Thyroid gland (tissue), 4 donors: ENCODE results near the gene PITPNC1. TPM values are rescaled to one million over a fixed set of nuclear protein-coding genes. Genes with fewer than 3 reads are reported as not detected.

Experiments used
- DNase-seq, 2 donors: peaks; one replicate each; pipeline ENCODE4 v3.0.0-alpha.2; 2019
- H3K27ac ChIP-seq, 3 donors: fragments of 200-600 bp; sonication (generic); 1 replicate in 2 of 3; 2 replicates in 1 of 3; pipeline ENCODE4 v1.5.1; 2016 to 2019; ENCODE audit warnings: mild to moderate bottlenecking in 1 of 3, moderate library complexity in 1 of 3
- H3K27me3 ChIP-seq: fragments of 200-600 bp; sonication (generic); one replicate; pipeline ENCODE4 v1.5.1; 2019
- H3K36me3 ChIP-seq, 2 donors: fragments of 200-600 bp; sonication (generic); one replicate each; pipeline ENCODE4 v1.5.1; 2016 to 2019
- H3K4me1 ChIP-seq, 2 donors: fragments of 200-600 bp; sonication (generic); one replicate each; pipeline ENCODE4 v1.5.1; 2017 to 2019
- H3K4me3 ChIP-seq, 3 donors: fragments of 200-600 bp; sonication (generic); replicated peaks in 1 of 3; 1 replicate in 2 of 3; 2 replicates in 1 of 3; pipeline ENCODE4 v1.5.1; 2016; ENCODE audit warnings: mild to moderate bottlenecking in 1 of 3
- H3K9me3 ChIP-seq: fragments of 200-600 bp; sonication (generic); one replicate; pipeline ENCODE4 v1.5.1; 2017
- POLR2A ChIP-seq, 2 donors: fragments of 450-650 bp; IDR thresholded peaks; one replicate each; pipeline ENCODE4 v1.6.1; 2017; ENCODE audit warnings: antibody characterized with exemption in 2 of 2, mild to moderate bottlenecking in 2 of 2, moderate library complexity in 1 of 2
- WGBS, 2 donors: methylation state at CpG; one replicate each; pipeline ENCODE4 v1.1.5; 2017; 5-methylcytosine and 5-hydroxymethylcytosine counted together
- intact Hi-C: fragments of 100-400 bp; cut with DNase I; formaldehyde crosslinking; loops from one replicate; pipeline ENCODE4 v1.15.1; 2023
- total RNA-seq, 4 donors: library from RNA; depleted of rRNA; stranded (reverse); fragments of >200 nt; gene quantifications; one replicate each; pipeline ENCODE4 v1.2.3, GENCODE V29; 2016
- TF ChIP-seq, protein P1 (sequence below), 6 experiments: fragments of 200-600 bp in 3 of 6; fragments of 450-650 bp in 3 of 6; sonication (generic) in 3 of 6; IDR thresholded peaks; one replicate each; pipeline ENCODE4 v1.5.1; 2016 to 2019; ENCODE audit warnings: antibody characterized with exemption in 6 of 6, mild to moderate bottlenecking in 2 of 6, inconsistent platforms in 1 of 6, moderate library complexity in 1 of 6

PITPNC1 gene
- total RNA-seq, 4 donors from 2014 or later = 3.6 to 14.2 (median 7.3) TPM

DNA sequence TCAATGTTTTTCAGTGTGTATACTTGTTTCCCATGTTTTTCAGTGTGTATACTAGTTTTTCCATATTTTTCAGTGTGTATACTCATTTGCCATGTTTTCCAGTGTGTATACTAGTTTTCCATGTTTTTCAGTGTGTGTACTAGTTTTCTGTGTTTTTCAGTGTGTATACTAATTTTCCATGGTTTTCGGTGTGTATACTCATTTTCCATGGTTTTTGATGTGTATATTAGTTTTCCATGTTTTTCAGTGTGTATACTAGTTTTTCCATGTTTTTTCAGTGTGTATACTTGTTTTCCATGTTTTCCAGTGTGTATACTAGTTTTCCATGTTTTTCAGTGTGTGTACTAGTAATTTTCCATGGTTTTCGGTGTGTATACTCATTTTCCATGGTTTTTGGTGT lies 188.0 kb downstream of the PITPNC1 start:
- H3K9me3 ChIP-seq = no peaks in the 10 kb centered on the region
- H3K36me3 ChIP-seq = no peaks in the 10 kb centered on the region
- H3K4me3 ChIP-seq = no peak overlapping the region
- no peak for TF ChIP-seq POLR2A (IDR thresholded peaks at IDR 0.05)
- TF ChIP-seq, protein P1, sequence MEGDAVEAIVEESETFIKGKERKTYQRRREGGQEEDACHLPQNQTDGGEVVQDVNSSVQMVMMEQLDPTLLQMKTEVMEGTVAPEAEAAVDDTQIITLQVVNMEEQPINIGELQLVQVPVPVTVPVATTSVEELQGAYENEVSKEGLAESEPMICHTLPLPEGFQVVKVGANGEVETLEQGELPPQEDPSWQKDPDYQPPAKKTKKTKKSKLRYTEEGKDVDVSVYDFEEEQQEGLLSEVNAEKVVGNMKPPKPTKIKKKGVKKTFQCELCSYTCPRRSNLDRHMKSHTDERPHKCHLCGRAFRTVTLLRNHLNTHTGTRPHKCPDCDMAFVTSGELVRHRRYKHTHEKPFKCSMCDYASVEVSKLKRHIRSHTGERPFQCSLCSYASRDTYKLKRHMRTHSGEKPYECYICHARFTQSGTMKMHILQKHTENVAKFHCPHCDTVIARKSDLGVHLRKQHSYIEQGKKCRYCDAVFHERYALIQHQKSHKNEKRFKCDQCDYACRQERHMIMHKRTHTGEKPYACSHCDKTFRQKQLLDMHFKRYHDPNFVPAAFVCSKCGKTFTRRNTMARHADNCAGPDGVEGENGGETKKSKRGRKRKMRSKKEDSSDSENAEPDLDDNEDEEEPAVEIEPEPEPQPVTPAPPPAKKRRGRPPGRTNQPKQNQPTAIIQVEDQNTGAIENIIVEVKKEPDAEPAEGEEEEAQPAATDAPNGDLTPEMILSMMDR (IDR thresholded peaks at IDR 0.05) = no peak
- intact Hi-C loops = no loop called here
- no peak for DNase-seq
- no peak overlapping the region for H3K27ac ChIP-seq
- no peaks in the 10 kb centered on the region for H3K27me3 ChIP-seq
- no peaks in the 10 kb centered on the region for H3K4me1 ChIP-seq
- 92 to 99% methylated on average over 2 of the region's 2 CpGs for WGBS, 2 donors

DNA sequence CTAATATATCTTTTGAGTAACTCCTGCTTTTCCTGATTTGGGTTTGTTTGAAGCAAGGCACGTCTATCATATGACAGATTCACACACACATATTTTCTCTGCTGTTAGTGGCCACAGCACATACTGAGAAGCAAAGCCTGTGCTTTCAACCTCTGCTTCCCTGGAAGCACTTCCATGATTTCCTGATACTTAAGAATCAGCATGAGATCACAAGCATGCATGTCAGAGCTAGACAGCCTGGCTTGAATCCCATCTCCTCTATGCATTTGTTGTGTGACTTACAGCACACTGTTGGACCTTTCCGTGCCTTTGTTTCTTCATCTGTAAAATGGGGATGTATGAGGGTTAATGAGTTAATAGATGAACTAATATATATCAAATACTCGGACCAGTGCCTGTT lies 189.6 kb downstream of the PITPNC1 start:
- no peaks in the 10 kb centered on the region for H3K27me3 ChIP-seq
- TF ChIP-seq POLR2A (IDR thresholded peaks at IDR 0.05) = no peak
- TF ChIP-seq, protein P1 (IDR thresholded peaks at IDR 0.05) = no peak
- H3K36me3 ChIP-seq = no peaks in the 10 kb centered on the region
- H3K4me3 ChIP-seq = no peak overlapping the region
- intact Hi-C loops = no loop called here
- 94 to 95% methylated on average over 3 of the region's 3 CpGs for WGBS, 2 donors
- no peaks in the 10 kb centered on the region for H3K9me3 ChIP-seq
- H3K27ac ChIP-seq = no peak overlapping the region
- H3K4me1 ChIP-seq = no peaks in the 10 kb centered on the region
- no peak for DNase-seq

DNA sequence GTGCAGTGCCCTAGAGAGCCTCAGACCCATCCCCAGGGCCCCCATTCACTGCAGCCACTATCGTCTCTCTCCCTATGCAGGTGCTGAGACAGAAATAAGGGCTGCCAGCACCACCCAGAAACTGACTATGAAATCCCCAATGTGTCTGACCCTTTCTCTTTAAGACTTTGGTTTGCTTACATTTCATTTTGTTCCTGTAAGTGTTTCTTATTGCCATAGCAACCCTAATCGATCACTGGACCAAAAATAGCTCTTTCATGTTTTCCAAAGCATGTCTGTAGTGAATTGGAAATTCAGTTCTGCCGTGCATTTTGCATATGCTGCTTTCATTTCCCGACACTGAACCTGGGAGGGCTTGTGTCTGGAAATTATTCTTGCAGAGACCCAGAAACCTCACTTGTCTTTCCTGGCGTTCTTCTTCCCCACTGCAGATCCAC lies 192.0 kb downstream of the PITPNC1 start:
- no peaks in the 10 kb centered on the region for H3K36me3 ChIP-seq
- no peak overlapping the region for H3K4me3 ChIP-seq
- intact Hi-C loops = no loop called here
- no peak overlapping the region for H3K27ac ChIP-seq
- H3K27me3 ChIP-seq = no peaks in the 10 kb centered on the region
- H3K9me3 ChIP-seq = no peaks in the 10 kb centered on the region
- no peaks in the 10 kb centered on the region for H3K4me1 ChIP-seq
- TF ChIP-seq, protein P1 (IDR thresholded peaks at IDR 0.05) = no peak
- no peak for TF ChIP-seq POLR2A (IDR thresholded peaks at IDR 0.05)
- no peak for DNase-seq
- WGBS, 2 donors = 75 to 79% methylated on average over 5 of the region's 5 CpGs

DNA sequence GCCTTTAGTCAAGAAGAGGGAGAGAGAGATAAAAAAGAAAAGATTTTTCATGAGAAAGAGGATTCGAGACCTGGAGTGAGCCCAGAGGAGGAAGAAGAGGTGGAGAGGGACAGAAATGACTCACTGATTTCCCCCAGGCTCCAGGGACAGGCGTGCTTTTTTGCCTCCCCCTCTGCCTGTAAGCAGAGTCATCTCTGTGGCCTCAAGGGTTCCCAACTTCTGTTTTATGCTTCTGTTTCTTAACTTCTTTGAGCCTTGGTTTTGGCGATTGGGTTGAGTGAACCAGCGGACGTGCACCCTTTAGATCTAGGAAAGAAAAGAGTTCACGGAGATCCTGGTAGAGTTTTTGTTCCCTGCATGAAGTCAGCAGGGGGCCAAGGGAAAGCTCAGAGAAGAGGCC lies 192.8 kb downstream of the PITPNC1 start:
- H3K27me3 ChIP-seq = no peaks in the 10 kb centered on the region
- no peak overlapping the region for H3K4me3 ChIP-seq
- H3K4me1 ChIP-seq = no peaks in the 10 kb centered on the region
- H3K9me3 ChIP-seq = no peaks in the 10 kb centered on the region
- WGBS, 2 donors = 89 to 90% methylated on average over 6 of the region's 6 CpGs
- no peak overlapping the region for H3K27ac ChIP-seq
- intact Hi-C loops = no loop called here
- no peak for DNase-seq
- no peaks in the 10 kb centered on the region for H3K36me3 ChIP-seq
- TF ChIP-seq, protein P1 (IDR thresholded peaks at IDR 0.05) = no peak
- TF ChIP-seq POLR2A (IDR thresholded peaks at IDR 0.05) = no peak

DNA sequence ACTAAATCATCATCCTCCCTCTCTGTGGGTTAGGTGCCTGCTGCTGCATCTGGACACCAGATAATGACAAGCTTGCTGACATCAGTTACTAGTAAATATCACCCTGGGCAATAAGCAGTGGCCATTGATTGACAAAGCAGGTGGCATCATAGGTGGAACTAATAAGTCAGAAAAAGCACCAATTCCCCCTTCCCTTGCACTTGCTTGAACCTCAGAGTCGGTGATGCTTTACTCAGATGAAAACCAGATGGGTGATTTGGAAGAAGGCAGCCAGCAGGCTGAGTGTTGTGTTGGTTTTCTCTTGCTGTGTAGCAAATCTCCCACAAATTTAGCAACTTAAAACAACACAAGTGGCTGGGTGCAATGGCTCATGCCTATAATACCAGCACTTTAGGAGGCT lies 193.7 kb downstream of the PITPNC1 start:
- no peak overlapping the region for H3K27ac ChIP-seq
- H3K4me1 ChIP-seq = no peaks in the 10 kb centered on the region
- no peak for DNase-seq
- WGBS, 2 donors = 93 to 100% methylated on average over 1 of the region's 1 CpG
- intact Hi-C loops = no loop called here
- no peaks in the 10 kb centered on the region for H3K27me3 ChIP-seq
- no peak overlapping the region for H3K4me3 ChIP-seq
- TF ChIP-seq POLR2A (IDR thresholded peaks at IDR 0.05) = no peak
- TF ChIP-seq, protein P1 (IDR thresholded peaks at IDR 0.05) = no peak
- no peaks in the 10 kb centered on the region for H3K36me3 ChIP-seq
- no peaks in the 10 kb centered on the region for H3K9me3 ChIP-seq
